ENCODE data around the gene NME1. TPM values are rescaled to one million over a fixed set of nuclear protein-coding genes. Genes with fewer than 3 reads are reported as not detected.

Gene NME1
- total and polyA plus RNA-seq, 9 of the 15 experiments (the other 6 are each of a cell fraction or from before 2014, with no cell fraction given): 449 to 1,588 (median 604) TPM

- POLR2A ChIA-PET: no interaction called here
- Histone ChIP-seq H3K4me3 (no peak overlapping the region), H4K20me1 (replicated peaks; ENCODE audit: control insufficient read depth, insufficient read depth, low read length) (no peaks in the 10 kb centered on the region), H3K9me3 (replicated peaks; ENCODE audit: control insufficient read depth, insufficient read depth, low read depth, low read length) (no peaks in the 10 kb centered on the region), H3K9ac (ENCODE audit: insufficient read depth in 1 of 2, low read depth in 2 of 2, low read length in 2 of 2) (no peak overlapping the region), H3K27ac (ENCODE audit: extremely low read depth, low read depth, low read length) (no peak overlapping the region), H2AFZ (ENCODE audit: low read depth, low read length) (peak overlapping the region; percentile 57), H3K4me1 (replicated peaks in 1 of 2; ENCODE audit: control insufficient read depth in 2 of 2, insufficient read depth in 2 of 2, low read length in 2 of 2) (peaks cover 0 to 5% of the 10 kb centered on the region in 2 experiments; a peak in 2 of 5 replicates), H3K27me3 (ENCODE audit: control insufficient read depth in 2 of 2, insufficient read depth in 2 of 2, low read length in 2 of 2) (no peaks in the 10 kb centered on the region), H3K9me1 (ENCODE audit: control insufficient read depth, insufficient read depth, low read length) (no peaks in the 10 kb centered on the region), H3K4me2 (ENCODE audit: insufficient read depth, low read length) (no peak overlapping the region), H3K36me3 (ENCODE audit: control insufficient read depth, insufficient read depth, low read length) (no peaks in the 10 kb centered on the region), H3K79me2 (ENCODE audit: control insufficient read depth, insufficient read depth, low read length) (no peaks in the 10 kb centered on the region)
- no TSS peak for BruUV-seq (replicated peaks)
- no peak for ATAC-seq
- CTCF ChIA-PET (ENCODE audit: low intra/inter-chr PET ratio): no interaction called here
- in situ Hi-C loops (cut with MboI) (loop anchor here (5.0 kb wide), 1 partner anchor 142 kb away; no protein-coding TSS in a partner anchor), intact Hi-C loops (cut with micrococcal nuclease) (no loop called here)
- no peak for DNase-seq (ENCODE audit: extremely low read depth in 1 of 4, low spot score in 3 of 4)
- no peak for FAIRE-seq
- 62% methylated on average over 4 of the region's 6 CpGs for whole genome bisulfite sequencing (ENCODE audit: insufficient coverage, low coverage, missing lambda C conversion rate)
- TF ChIP-seq TAF9B (IDR thresholded peaks at IDR 0.05; ENCODE audit: partially characterized antibody): no peak
- no peak for TF ChIP-seq ZNF668 (CRISPR knock-in tag; IDR thresholded peaks at IDR 0.05)
- no peak for TF ChIP-seq ZKSCAN8 (CRISPR knock-in tag; IDR thresholded peaks at IDR 0.05)
- TF ChIP-seq, protein P1, sequence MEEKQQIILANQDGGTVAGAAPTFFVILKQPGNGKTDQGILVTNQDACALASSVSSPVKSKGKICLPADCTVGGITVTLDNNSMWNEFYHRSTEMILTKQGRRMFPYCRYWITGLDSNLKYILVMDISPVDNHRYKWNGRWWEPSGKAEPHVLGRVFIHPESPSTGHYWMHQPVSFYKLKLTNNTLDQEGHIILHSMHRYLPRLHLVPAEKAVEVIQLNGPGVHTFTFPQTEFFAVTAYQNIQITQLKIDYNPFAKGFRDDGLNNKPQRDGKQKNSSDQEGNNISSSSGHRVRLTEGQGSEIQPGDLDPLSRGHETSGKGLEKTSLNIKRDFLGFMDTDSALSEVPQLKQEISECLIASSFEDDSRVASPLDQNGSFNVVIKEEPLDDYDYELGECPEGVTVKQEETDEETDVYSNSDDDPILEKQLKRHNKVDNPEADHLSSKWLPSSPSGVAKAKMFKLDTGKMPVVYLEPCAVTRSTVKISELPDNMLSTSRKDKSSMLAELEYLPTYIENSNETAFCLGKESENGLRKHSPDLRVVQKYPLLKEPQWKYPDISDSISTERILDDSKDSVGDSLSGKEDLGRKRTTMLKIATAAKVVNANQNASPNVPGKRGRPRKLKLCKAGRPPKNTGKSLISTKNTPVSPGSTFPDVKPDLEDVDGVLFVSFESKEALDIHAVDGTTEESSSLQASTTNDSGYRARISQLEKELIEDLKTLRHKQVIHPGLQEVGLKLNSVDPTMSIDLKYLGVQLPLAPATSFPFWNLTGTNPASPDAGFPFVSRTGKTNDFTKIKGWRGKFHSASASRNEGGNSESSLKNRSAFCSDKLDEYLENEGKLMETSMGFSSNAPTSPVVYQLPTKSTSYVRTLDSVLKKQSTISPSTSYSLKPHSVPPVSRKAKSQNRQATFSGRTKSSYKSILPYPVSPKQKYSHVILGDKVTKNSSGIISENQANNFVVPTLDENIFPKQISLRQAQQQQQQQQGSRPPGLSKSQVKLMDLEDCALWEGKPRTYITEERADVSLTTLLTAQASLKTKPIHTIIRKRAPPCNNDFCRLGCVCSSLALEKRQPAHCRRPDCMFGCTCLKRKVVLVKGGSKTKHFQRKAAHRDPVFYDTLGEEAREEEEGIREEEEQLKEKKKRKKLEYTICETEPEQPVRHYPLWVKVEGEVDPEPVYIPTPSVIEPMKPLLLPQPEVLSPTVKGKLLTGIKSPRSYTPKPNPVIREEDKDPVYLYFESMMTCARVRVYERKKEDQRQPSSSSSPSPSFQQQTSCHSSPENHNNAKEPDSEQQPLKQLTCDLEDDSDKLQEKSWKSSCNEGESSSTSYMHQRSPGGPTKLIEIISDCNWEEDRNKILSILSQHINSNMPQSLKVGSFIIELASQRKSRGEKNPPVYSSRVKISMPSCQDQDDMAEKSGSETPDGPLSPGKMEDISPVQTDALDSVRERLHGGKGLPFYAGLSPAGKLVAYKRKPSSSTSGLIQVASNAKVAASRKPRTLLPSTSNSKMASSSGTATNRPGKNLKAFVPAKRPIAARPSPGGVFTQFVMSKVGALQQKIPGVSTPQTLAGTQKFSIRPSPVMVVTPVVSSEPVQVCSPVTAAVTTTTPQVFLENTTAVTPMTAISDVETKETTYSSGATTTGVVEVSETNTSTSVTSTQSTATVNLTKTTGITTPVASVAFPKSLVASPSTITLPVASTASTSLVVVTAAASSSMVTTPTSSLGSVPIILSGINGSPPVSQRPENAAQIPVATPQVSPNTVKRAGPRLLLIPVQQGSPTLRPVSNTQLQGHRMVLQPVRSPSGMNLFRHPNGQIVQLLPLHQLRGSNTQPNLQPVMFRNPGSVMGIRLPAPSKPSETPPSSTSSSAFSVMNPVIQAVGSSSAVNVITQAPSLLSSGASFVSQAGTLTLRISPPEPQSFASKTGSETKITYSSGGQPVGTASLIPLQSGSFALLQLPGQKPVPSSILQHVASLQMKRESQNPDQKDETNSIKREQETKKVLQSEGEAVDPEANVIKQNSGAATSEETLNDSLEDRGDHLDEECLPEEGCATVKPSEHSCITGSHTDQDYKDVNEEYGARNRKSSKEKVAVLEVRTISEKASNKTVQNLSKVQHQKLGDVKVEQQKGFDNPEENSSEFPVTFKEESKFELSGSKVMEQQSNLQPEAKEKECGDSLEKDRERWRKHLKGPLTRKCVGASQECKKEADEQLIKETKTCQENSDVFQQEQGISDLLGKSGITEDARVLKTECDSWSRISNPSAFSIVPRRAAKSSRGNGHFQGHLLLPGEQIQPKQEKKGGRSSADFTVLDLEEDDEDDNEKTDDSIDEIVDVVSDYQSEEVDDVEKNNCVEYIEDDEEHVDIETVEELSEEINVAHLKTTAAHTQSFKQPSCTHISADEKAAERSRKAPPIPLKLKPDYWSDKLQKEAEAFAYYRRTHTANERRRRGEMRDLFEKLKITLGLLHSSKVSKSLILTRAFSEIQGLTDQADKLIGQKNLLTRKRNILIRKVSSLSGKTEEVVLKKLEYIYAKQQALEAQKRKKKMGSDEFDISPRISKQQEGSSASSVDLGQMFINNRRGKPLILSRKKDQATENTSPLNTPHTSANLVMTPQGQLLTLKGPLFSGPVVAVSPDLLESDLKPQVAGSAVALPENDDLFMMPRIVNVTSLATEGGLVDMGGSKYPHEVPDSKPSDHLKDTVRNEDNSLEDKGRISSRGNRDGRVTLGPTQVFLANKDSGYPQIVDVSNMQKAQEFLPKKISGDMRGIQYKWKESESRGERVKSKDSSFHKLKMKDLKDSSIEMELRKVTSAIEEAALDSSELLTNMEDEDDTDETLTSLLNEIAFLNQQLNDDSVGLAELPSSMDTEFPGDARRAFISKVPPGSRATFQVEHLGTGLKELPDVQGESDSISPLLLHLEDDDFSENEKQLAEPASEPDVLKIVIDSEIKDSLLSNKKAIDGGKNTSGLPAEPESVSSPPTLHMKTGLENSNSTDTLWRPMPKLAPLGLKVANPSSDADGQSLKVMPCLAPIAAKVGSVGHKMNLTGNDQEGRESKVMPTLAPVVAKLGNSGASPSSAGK (IDR thresholded peaks at IDR 0.05): no peak
- no peak for TF ChIP-seq MYBL2 (IDR thresholded peaks at IDR 0.05; ENCODE audit: low read depth)
- no peak for TF ChIP-seq MYBL2 (CRISPR knock-in tag; IDR thresholded peaks at IDR 0.05; ENCODE audit: borderline replicate concordance)
- no peak for TF ChIP-seq CXXC5 (CRISPR knock-in tag; IDR thresholded peaks at IDR 0.05)
- TF ChIP-seq, protein P2, sequence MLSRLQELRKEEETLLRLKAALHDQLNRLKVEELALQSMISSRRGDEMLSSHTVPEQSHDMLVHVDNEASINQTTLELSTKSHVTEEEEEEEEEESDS (CRISPR knock-in tag; IDR thresholded peaks at IDR 0.05): no peak
- TF ChIP-seq EHMT2 (IDR thresholded peaks at IDR 0.05): no peak
- no peak for TF ChIP-seq PYGO2 (tag; IDR thresholded peaks at IDR 0.05)
These were observed 8.9 kb upstream of the NME1 start for GRCh38 chr17:51144266-51145022.

Measured in K562 (cell line).